Measurements from ENCODE around the gene SCP2.

Gene SCP2

GRCh38 chr1:53094533-53094919 lies 167.4 kb downstream of the SCP2 start:
- H3K27ac ChIP-seq, result no peak overlapping the region
- TF ChIP-seq, protein P1, sequence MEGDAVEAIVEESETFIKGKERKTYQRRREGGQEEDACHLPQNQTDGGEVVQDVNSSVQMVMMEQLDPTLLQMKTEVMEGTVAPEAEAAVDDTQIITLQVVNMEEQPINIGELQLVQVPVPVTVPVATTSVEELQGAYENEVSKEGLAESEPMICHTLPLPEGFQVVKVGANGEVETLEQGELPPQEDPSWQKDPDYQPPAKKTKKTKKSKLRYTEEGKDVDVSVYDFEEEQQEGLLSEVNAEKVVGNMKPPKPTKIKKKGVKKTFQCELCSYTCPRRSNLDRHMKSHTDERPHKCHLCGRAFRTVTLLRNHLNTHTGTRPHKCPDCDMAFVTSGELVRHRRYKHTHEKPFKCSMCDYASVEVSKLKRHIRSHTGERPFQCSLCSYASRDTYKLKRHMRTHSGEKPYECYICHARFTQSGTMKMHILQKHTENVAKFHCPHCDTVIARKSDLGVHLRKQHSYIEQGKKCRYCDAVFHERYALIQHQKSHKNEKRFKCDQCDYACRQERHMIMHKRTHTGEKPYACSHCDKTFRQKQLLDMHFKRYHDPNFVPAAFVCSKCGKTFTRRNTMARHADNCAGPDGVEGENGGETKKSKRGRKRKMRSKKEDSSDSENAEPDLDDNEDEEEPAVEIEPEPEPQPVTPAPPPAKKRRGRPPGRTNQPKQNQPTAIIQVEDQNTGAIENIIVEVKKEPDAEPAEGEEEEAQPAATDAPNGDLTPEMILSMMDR (IDR thresholded peaks at IDR 0.05), result no peak
- TF ChIP-seq ZFX (IDR thresholded peaks at IDR 0.05; ENCODE audit: borderline replicate concordance), result no peak

Measured in 22Rv1 (cell line).